Heart left ventricle (tissue), 13 donors: ENCODE measurements around the gene DBX1.

ENCODE experiments used
- CTCF ChIP-seq, 12 donors: fragments of 200-600 bp; sonication (generic) in 4 of 12; IDR thresholded peaks; one replicate each; pipeline versions ENCODE4 v1.5.0 to v1.8.0; 2018 to 2022; ENCODE audit warnings: antibody characterized with exemption in 12 of 12, mild to moderate bottlenecking in 5 of 12
- POLR2A ChIP-seq, 2 donors: fragments of 450-650 bp; IDR thresholded peaks; one replicate each; pipeline ENCODE4 v1.6.1; 2017; ENCODE audit warnings: antibody characterized with exemption in 2 of 2, mild to moderate bottlenecking in 2 of 2, moderate library complexity in 2 of 2
- donor health status: ischemic (EF 13 %, LVEDD 7.1; RV severe dilation, severe dysfunction).
- donor health status: DM: no; HTN: yes; CAD: no.
- donor health status: DM: no; HTN: no; CAD: no.
- donor health status: ischemic (EF 25% LVEDD 6.9; RV normal size, moderate dysfunction).
- donor health status: ischemic (EF 25% LVEDD 5.7; RV mildly dilated, moderate dysfunction).
- donor health status: ischemic (EF 35%, LVEDD 5.7; RV mildly dilated, moderate dysfunction).
- donor health status: nonischemic (EF 11% LVEDD 7.7; RV severe dilation, severe dysfunction).
- donor health status: DM: yes; HTN: yes; CAD: no.
- donor health status: PGD.
- donor health status: ischemic (EF 29% LVEDD 5.4; RV normal size, mild dysfunction).
- donor health status: nonischemic (EF 23%, LVEDD 6.1; RV moderate dilation, normal function).

- no peak for TF ChIP-seq CTCF (IDR thresholded peaks at IDR 0.05)
- TF ChIP-seq POLR2A (IDR thresholded peaks at IDR 0.05) = no peak
These were observed 1.9 kb upstream of the DBX1 start for GRCh38 chr11:20161923-20162744.
